RWPE2 (cell line): ENCODE data around the gene CHKA.

Source experiments
- ATAC-seq: fragments of 200-7000 bp; cut with Tn5 transposase; 3 replicates; pipeline ENCODE4 v1.9.1; 2021; ENCODE audit warnings: low read depth
- DNase-seq: peaks from one replicate; pipeline ENCODE4 v3.0.0-alpha.2; 2020; ENCODE audit warnings: low spot score
- H3K27ac ChIP-seq: fragments of 450-650 bp; 2 replicates; pipeline ENCODE4 v1.5.1; 2017; ENCODE audit warnings: mild to moderate bottlenecking; ENCODE audit not compliant: poor library complexity, severe bottlenecking
- H3K27me3 ChIP-seq: fragments of 250-450 bp; sonication (Bioruptor Pico); 2 replicates; pipeline ENCODE4 v1.5.1; 2021; ENCODE audit warnings: mild to moderate bottlenecking, moderate library complexity; ENCODE audit not compliant: insufficient read depth, poor library complexity, severe bottlenecking
- H3K36me3 ChIP-seq: fragments of 250-450 bp; sonication (Bioruptor Pico); 2 replicates; pipeline ENCODE4 v1.5.1; 2020; ENCODE audit warnings: low read depth, mild to moderate bottlenecking, moderate library complexity
- H3K4me1 ChIP-seq: fragments of 250-450 bp; sonication (Bioruptor Pico); 2 replicates; pipeline ENCODE4 v1.5.1; 2021; ENCODE audit warnings: mild to moderate bottlenecking, moderate library complexity; ENCODE audit not compliant: insufficient read depth, poor library complexity, severe bottlenecking
- H3K4me3 ChIP-seq: fragments of 250-450 bp; sonication (Bioruptor Pico); 2 replicates; pipeline ENCODE4 v1.5.1; 2021; ENCODE audit warnings: mild to moderate bottlenecking, moderate library complexity; ENCODE audit not compliant: severe bottlenecking
- H3K9me3 ChIP-seq: fragments of 250-450 bp; sonication (Bioruptor Pico); 2 replicates; pipeline ENCODE4 v1.5.1; 2021; ENCODE audit warnings: mild to moderate bottlenecking, moderate library complexity; ENCODE audit not compliant: severe bottlenecking
- TF ChIP-seq, protein P1 (sequence below): fragments of 450-650 bp; IDR thresholded peaks from one replicate; pipeline ENCODE4 v1.5.1; 2017; ENCODE audit warnings: mild to moderate bottlenecking, moderate library complexity; ENCODE audit not compliant: poor library complexity, severe bottlenecking

Gene CHKA

GRCh38 chr11:68049509-68050370 lies 71.4 kb downstream of the CHKA start:
- no peak for ATAC-seq
- Histone ChIP-seq H3K4me3 (no peak overlapping the region), H3K27me3 (no peaks in the 10 kb centered on the region), H3K27ac (no peak overlapping the region), H3K9me3 (no peaks in the 10 kb centered on the region), H3K36me3 (peaks cover 33% of the 10 kb centered on the region), H3K4me1 (no peaks in the 10 kb centered on the region)
- no peak for DNase-seq
- TF ChIP-seq, protein P1, sequence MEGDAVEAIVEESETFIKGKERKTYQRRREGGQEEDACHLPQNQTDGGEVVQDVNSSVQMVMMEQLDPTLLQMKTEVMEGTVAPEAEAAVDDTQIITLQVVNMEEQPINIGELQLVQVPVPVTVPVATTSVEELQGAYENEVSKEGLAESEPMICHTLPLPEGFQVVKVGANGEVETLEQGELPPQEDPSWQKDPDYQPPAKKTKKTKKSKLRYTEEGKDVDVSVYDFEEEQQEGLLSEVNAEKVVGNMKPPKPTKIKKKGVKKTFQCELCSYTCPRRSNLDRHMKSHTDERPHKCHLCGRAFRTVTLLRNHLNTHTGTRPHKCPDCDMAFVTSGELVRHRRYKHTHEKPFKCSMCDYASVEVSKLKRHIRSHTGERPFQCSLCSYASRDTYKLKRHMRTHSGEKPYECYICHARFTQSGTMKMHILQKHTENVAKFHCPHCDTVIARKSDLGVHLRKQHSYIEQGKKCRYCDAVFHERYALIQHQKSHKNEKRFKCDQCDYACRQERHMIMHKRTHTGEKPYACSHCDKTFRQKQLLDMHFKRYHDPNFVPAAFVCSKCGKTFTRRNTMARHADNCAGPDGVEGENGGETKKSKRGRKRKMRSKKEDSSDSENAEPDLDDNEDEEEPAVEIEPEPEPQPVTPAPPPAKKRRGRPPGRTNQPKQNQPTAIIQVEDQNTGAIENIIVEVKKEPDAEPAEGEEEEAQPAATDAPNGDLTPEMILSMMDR: no peak

- Histone ChIP-seq H3K4me1 (no peaks in the 10 kb centered on the region), H3K36me3 (peaks cover 33% of the 10 kb centered on the region), H3K27ac (no peak overlapping the region), H3K27me3 (no peaks in the 10 kb centered on the region), H3K4me3 (no peak overlapping the region), H3K9me3 (no peaks in the 10 kb centered on the region)
- ATAC-seq (no peak), DNase-seq (no peak)
- TF ChIP-seq, protein P1: no peak
Measured at GRCh38 chr11:68048681-68049508, 72.3 kb downstream of the CHKA start.

DNA sequence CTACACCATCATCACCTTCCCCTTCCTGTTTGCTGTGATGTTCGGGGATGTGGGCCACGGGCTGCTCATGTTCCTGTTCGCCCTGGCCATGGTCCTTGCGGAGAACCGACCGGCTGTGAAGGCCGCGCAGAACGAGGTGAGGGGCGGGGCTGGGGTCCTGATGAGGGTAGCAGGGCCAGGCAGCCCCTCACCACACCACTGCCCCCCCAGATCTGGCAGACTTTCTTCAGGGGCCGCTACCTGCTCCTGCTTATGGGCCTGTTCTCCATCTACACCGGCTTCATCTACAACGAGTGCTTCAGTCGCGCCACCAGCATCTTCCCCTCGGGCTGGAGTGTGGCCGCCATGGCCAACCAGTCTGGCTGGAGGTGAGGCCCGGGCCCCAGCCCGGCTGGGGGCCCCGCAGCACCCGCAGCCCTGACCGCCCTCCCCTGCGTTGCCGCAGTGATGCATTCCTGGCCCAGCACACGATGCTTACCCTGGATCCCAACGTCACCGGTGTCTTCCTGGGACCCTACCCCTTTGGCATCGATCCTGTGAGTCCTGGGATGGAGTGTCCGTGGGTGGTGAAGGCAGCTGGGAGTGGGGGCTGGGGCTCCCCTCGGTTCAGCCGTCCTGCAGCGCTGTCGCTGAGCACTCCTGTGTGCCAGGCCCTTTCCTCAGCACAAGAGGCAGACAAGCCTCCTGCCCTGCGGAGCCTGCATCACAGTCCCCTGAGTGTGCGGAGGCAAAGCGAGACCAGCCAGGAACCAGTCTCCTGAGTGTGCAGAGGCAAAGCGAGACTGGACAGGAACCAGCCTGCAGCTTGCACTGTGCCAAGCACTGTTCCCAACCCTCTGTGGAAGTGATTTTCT lies 73.5 kb downstream of the CHKA start:
- no peak overlapping the region for H3K4me3 ChIP-seq
- TF ChIP-seq, protein P1: no peak
- H3K27me3 ChIP-seq: no peaks in the 10 kb centered on the region
- no peaks in the 10 kb centered on the region for H3K9me3 ChIP-seq
- DNase-seq (no peak), ATAC-seq (no peak)
- H3K27ac ChIP-seq: no peak overlapping the region
- H3K4me1 ChIP-seq: no peaks in the 10 kb centered on the region
- peaks cover 39% of the 10 kb centered on the region for H3K36me3 ChIP-seq

GRCh38 chr11:68044898-68045351 lies 76.3 kb downstream of the CHKA start:
- Histone ChIP-seq H3K27me3 (no peaks in the 10 kb centered on the region), H3K27ac (no peak overlapping the region), H3K9me3 (no peaks in the 10 kb centered on the region), H3K36me3 (peaks cover 30% of the 10 kb centered on the region), H3K4me1 (peaks cover 2% of the 10 kb centered on the region), H3K4me3 (no peak overlapping the region)
- TF ChIP-seq, protein P1: no peak
- no peak for ATAC-seq
- no peak for DNase-seq
